GM12892 (cell line): ENCODE measurements around the gene FAM20C.
"Not testable (repeated sequence)": the region's sequence is repeated elsewhere in the genome, so short reads cannot be mapped to it uniquely, and the experiment has no call there.

Experiments
- POLR2A ChIP-seq: IDR thresholded peaks from 2 replicates; pipeline ENCODE4 v1.6.1; 2011; ENCODE audit warnings: low read depth, low read length, control low read depth
- POLR2AphosphoS5 ChIP-seq: IDR thresholded peaks from 2 replicates; pipeline ENCODE4 v1.6.1; 2011; ENCODE audit warnings: low read depth, low read length, control low read depth

DNA sequence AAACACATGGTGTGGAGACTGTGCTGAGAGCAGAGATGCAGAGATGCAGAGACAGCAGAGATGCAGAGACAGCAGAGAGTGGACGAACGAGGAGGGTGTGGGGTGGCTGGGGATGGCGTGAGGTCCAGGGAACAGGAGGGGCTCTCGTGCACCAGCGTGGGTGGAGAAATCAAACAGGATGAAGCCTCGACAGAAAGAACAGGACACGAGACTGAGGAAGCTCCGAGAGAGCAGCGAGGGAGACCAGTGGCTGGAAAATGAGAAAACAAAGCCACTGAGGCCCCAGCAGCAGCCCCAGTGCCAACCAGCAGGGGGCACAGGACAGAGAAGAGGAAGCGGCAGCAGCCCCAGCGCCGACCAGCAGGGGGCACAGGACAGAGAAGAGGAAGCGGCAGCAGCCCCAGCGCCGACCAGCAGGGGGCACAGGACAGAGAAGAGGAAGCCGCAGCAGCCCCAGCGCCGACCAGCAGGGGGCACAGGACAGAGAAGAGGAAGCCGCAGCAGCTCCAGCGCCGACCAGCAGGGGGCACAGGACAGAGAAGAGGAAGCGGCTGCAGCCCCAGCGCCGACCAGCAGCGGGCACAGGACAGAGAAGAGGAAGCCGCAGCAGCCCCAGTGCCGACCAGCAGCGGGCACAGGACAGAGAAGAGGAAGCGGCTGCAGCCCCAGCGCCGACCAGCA lies 70.4 kb downstream of the FAM20C start:
- not testable (repeated sequence) for TF ChIP-seq POLR2A, POLR2AphosphoS5
